ENCODE results near the gene UCK1. TPM values are rescaled to one million over a fixed set of nuclear protein-coding genes. Genes with fewer than 3 reads are reported as not detected.

The UCK1 gene
- polyA plus RNA-seq, 2 donors: 17.3 to 19.4 TPM

DNA sequence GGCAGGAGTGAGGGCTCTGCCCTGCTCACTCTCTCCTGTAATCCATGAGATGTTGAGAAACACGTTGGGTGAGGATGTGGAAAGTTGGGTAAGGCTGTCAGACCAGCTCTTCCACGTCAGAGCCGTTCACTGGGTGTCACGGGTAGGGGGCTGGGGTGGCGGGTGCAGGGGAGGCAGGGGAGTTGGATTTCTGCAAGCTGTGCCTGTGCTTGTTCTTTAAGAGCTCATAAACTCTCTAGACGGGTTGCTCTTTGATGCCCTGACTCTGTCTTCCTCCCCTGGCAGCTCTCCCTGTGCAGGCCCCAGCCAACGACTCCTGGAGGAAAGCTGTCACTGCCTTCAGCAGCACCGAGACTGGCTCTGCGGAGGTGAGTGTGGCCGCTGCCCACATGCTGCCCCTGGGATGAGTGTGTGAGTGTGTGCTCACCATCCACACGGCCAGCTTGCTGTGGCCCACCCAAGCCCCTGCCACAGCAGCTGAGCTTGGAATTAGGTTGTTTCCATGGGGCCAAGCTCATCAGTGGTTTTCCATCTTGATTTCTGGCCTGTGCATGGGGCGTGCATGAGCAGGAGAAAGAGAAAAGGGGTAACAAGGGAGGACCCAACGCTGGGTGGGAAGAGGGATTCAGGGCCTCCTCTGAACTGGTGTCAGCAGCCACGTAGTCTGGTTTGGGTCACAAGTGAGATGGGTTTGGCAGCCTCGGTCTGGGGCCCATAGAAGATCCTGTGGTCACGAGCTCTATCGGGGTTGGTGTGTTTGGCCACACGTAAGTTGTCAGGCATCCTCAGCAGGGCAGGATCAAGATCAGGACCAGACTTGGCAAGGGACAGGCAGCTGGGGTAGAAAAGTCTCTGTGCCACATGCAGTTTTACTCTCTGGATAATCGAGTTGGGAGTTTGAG lies 49.4 kb downstream of the UCK1 start:
- H3K36me3 ChIP-seq (ENCODE audit: control insufficient read depth in 2 of 2, insufficient read depth in 2 of 2, low read length in 1 of 2): peaks cover 33 to 77% of the 10 kb centered on the region in 2 donors

DNA sequence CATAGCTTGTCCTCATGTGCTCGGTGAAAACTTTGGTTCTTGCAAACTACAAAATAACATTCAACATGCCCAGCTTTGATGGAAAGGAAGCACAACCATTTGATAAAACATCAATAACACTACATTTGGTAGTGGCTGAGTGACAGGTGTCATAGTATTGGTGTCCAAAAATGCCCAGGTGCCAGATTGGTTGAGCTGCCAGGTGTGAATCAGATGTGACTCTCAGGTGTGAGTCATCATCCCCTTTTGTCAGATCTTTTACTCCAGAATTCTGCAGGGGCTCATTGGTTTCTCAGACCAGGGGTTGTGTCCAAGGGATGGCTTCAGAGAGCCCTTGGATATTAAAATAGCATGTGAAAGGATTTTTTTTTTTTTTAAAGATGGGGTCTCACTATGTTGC lies 50.8 kb downstream of the UCK1 start:
- Histone ChIP-seq H3K4me3 (ENCODE audit: low read depth in 1 of 2, low read length in 2 of 2) (no peak overlapping the region), H3K27ac (ENCODE audit: low read depth in 2 of 2, low read length in 1 of 2) (no peak overlapping the region), H3K9me3 (ENCODE audit: control insufficient read depth in 2 of 2, insufficient read depth in 1 of 2, low read depth in 1 of 2, low read length in 1 of 2) (no peaks in the 10 kb centered on the region), H3K27me3 (ENCODE audit: control insufficient read depth in 1 of 2, insufficient read depth in 2 of 2, low read length in 2 of 2) (no peaks in the 10 kb centered on the region), H3K4me1 (ENCODE audit: control insufficient read depth in 2 of 2, insufficient read depth in 2 of 2, low read length in 1 of 2) (peaks cover 2 to 6% of the 10 kb centered on the region in 2 donors), H3K36me3 (ENCODE audit: control insufficient read depth in 2 of 2, insufficient read depth in 2 of 2, low read length in 1 of 2) (peaks cover 38 to 82% of the 10 kb centered on the region in 2 donors)
- 81 to 89% methylated on average over 1 of the region's 1 CpG for WGBS, 2 donors

More for the DNA sequence above, 49.4 kb downstream of the UCK1 start:
- no peaks in the 10 kb centered on the region for H3K27me3 ChIP-seq (ENCODE audit: control insufficient read depth in 1 of 2, insufficient read depth in 2 of 2, low read length in 2 of 2)
- no peak overlapping the region for H3K4me3 ChIP-seq (ENCODE audit: low read depth in 1 of 2, low read length in 2 of 2)
- no peaks in the 10 kb centered on the region for H3K9me3 ChIP-seq (ENCODE audit: control insufficient read depth in 2 of 2, insufficient read depth in 1 of 2, low read depth in 1 of 2, low read length in 1 of 2)
- peak overlapping the region; percentile 23 to 26 for H3K27ac ChIP-seq (ENCODE audit: low read depth in 2 of 2, low read length in 1 of 2)
- H3K4me1 ChIP-seq (ENCODE audit: control insufficient read depth in 2 of 2, insufficient read depth in 2 of 2, low read length in 1 of 2): peaks cover 2 to 10% of the 10 kb centered on the region in 2 donors
- WGBS, 2 donors: 63 to 77% methylated on average over 19 of the region's 19 CpGs

DNA sequence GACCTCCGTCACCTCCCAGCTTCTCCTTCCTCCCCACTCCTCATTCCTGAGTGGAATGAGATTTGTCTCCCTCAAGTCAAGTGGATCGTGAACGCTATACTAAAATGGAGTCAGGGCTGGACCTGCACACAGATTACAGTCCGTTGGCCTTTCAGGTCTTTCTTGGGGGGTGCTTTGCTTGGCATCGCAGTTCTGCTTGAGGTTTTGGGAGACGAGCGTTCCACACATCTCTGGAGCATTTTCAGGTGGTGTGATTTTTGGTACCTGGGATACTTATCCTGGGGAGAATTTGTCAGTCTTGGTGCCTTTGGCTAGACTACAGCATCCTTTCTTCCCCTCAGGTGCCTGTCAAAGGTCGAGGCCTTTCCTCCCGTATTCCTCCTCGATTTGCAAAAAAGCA lies 52.2 kb downstream of the UCK1 start:
- H3K36me3 ChIP-seq (ENCODE audit: control insufficient read depth in 2 of 2, insufficient read depth in 2 of 2, low read length in 1 of 2): peaks cover 35 to 80% of the 10 kb centered on the region in 2 donors

DNA sequence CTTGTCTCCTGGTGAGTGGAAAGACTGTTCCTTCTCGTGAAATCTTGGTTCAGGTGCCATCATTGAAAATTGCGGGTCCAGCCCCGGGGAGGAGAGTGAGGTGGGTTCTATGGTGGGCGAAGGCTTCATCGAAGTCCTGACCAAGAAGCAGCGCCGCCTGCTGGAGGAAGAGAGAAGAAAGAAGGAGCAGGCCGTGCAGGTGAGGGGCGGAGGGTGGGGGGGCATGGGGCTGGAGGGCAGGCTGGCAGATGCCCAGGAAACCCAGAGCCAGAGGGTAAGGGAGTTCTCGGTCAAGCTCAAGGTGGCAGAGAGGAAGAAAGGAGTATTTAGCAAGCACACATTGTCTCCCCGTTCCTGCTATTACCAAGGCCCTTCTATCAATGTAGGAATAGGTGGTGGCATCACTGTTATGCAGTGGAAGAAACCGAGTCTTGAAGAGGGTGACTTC lies 52.6 kb downstream of the UCK1 start:
- H3K36me3 ChIP-seq (ENCODE audit: control insufficient read depth in 2 of 2, insufficient read depth in 2 of 2, low read length in 1 of 2): peaks cover 38 to 81% of the 10 kb centered on the region in 2 donors
- 51% methylated on average over 12 of the region's 12 CpGs for WGBS, 2 donors

More for the DNA sequence above, 52.2 kb downstream of the UCK1 start:
- H3K9me3 ChIP-seq (ENCODE audit: control insufficient read depth in 2 of 2, insufficient read depth in 1 of 2, low read depth in 1 of 2, low read length in 1 of 2): no peaks in the 10 kb centered on the region
- no peak overlapping the region for H3K4me3 ChIP-seq (ENCODE audit: low read depth in 1 of 2, low read length in 2 of 2)
- no peak overlapping the region for H3K27ac ChIP-seq (ENCODE audit: low read depth in 2 of 2, low read length in 1 of 2)
- WGBS, 2 donors: 87 to 91% methylated on average over 10 of the region's 10 CpGs
- H3K4me1 ChIP-seq (ENCODE audit: control insufficient read depth in 2 of 2, insufficient read depth in 2 of 2, low read length in 1 of 2): peaks cover 2 to 6% of the 10 kb centered on the region in 2 donors
- H3K27me3 ChIP-seq (ENCODE audit: control insufficient read depth in 1 of 2, insufficient read depth in 2 of 2, low read length in 2 of 2): no peaks in the 10 kb centered on the region

DNA sequence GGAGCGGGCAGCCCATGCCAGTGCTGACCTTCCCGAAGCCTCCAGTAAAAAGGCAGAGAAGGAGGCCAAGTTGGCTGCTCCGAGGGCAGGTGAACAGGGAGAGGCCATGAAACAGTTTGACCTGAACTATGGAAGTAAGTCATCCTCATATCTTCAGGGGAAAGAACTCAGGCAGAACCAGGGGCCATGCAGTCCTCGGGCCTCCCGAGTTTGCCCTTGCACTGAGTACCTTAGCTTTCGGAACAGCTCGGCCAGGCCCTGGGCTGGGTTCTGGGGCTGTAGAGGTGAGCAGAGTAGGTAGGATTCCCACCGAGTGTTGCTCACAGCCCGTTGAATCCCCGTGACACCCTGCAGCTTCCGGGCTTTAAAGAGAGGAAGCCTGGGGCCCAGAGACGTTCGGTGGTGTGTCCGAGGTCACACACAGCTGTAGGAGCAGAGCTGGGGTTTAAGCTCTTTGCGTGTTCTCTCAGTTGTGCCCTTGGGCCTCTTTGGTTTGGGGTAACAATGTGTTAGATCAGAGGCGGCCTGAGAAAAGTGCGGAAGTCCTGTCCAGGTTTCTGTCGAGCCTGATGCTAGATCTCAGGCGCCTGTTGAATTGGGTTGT lies 53.1 kb downstream of the UCK1 start:
- Histone ChIP-seq H3K4me1 (ENCODE audit: control insufficient read depth in 2 of 2, insufficient read depth in 2 of 2, low read length in 1 of 2) (peaks cover 2 to 5% of the 10 kb centered on the region in 2 donors), H3K4me3 (ENCODE audit: low read depth in 1 of 2, low read length in 2 of 2) (no peak overlapping the region), H3K36me3 (ENCODE audit: control insufficient read depth in 2 of 2, insufficient read depth in 2 of 2, low read length in 1 of 2) (peaks cover 38 to 77% of the 10 kb centered on the region in 2 donors), H3K27me3 (ENCODE audit: control insufficient read depth in 1 of 2, insufficient read depth in 2 of 2, low read length in 2 of 2) (no peaks in the 10 kb centered on the region), H3K9me3 (ENCODE audit: control insufficient read depth in 2 of 2, insufficient read depth in 1 of 2, low read depth in 1 of 2, low read length in 1 of 2) (no peaks in the 10 kb centered on the region), H3K27ac (ENCODE audit: low read depth in 2 of 2, low read length in 1 of 2) (no peak overlapping the region)
- WGBS, 2 donors: 82 to 89% methylated on average over 19 of the region's 19 CpGs

More for the DNA sequence above, 52.6 kb downstream of the UCK1 start:
- no peaks in the 10 kb centered on the region for H3K9me3 ChIP-seq (ENCODE audit: control insufficient read depth in 2 of 2, insufficient read depth in 1 of 2, low read depth in 1 of 2, low read length in 1 of 2)
- H3K27ac ChIP-seq (ENCODE audit: low read depth in 2 of 2, low read length in 1 of 2): no peak overlapping the region
- H3K4me1 ChIP-seq (ENCODE audit: control insufficient read depth in 2 of 2, insufficient read depth in 2 of 2, low read length in 1 of 2): peaks cover 2 to 6% of the 10 kb centered on the region in 2 donors
- H3K27me3 ChIP-seq (ENCODE audit: control insufficient read depth in 1 of 2, insufficient read depth in 2 of 2, low read length in 2 of 2): no peaks in the 10 kb centered on the region
- no peak overlapping the region for H3K4me3 ChIP-seq (ENCODE audit: low read depth in 1 of 2, low read length in 2 of 2)

DNA sequence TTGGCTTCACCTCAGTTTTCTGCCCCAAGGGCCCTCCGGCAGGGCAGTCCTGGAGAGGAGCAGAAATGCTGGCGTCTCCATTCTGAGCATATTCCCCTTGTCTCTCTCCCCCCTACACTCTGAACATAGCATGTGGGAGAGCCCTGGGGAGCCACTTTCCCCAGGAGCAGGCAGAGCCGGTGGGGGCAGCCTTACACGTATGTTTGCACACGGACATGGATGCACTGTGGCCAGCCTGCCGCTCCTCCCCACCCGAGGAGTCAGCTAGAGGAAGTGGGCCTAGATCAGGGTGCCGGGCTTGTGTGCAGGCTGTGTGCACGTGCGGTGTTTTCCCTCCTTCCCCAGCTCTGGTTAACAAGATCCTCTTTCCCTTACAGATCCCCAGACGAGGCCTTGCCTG lies 53.7 kb downstream of the UCK1 start:
- H3K27me3 ChIP-seq (ENCODE audit: control insufficient read depth in 1 of 2, insufficient read depth in 2 of 2, low read length in 2 of 2): no peaks in the 10 kb centered on the region
- H3K4me3 ChIP-seq (ENCODE audit: low read depth in 1 of 2, low read length in 2 of 2): no peak overlapping the region
- H3K4me1 ChIP-seq (ENCODE audit: control insufficient read depth in 2 of 2, insufficient read depth in 2 of 2, low read length in 1 of 2): peaks cover 2 to 4% of the 10 kb centered on the region in 2 donors
- 82 to 84% methylated on average over 11 of the region's 11 CpGs for WGBS, 2 donors
- H3K27ac ChIP-seq (ENCODE audit: low read depth in 2 of 2, low read length in 1 of 2): no peak overlapping the region
- H3K9me3 ChIP-seq (ENCODE audit: control insufficient read depth in 2 of 2, insufficient read depth in 1 of 2, low read depth in 1 of 2, low read length in 1 of 2): no peaks in the 10 kb centered on the region
- H3K36me3 ChIP-seq (ENCODE audit: control insufficient read depth in 2 of 2, insufficient read depth in 2 of 2, low read length in 1 of 2): peaks cover 38 to 72% of the 10 kb centered on the region in 2 donors

DNA sequence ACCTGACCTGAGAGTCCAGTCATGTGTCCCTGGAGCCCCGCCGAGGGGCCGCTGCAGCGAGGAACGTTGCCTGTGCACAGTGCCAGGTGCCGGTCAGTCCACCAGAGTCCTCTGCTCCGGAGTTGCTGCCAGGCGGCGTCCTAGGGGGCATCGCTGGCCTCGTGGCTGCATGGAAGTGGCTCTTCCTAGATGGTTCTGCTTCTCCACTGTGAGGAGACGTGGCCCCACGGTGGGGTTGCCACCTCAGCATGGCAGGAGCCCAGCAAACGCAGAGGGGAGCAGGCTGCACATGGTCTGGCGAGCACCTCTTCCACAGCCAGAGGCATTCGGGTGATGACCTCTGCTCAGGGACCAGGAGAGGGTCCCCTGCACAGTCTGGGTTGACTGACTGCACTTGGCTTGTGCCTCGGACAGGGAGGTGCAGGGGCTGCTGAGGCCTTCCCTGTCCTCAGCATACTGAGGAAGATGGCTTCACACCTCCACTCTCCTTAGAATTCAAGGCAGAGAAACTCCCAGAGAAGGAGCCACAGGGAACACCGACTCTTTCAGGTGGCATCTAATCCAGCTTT lies 54.2 kb downstream of the UCK1 start:
- H3K36me3 ChIP-seq (ENCODE audit: control insufficient read depth in 2 of 2, insufficient read depth in 2 of 2, low read length in 1 of 2): peaks cover 37 to 68% of the 10 kb centered on the region in 2 donors
- no peaks in the 10 kb centered on the region for H3K9me3 ChIP-seq (ENCODE audit: control insufficient read depth in 2 of 2, insufficient read depth in 1 of 2, low read depth in 1 of 2, low read length in 1 of 2)
- WGBS, 2 donors: 88 to 94% methylated on average over 18 of the region's 18 CpGs
- peaks cover 0 to 4% of the 10 kb centered on the region in 2 donors for H3K4me1 ChIP-seq (ENCODE audit: control insufficient read depth in 2 of 2, insufficient read depth in 2 of 2, low read length in 1 of 2)
- H3K4me3 ChIP-seq (ENCODE audit: low read depth in 1 of 2, low read length in 2 of 2): no peak overlapping the region
- no peaks in the 10 kb centered on the region for H3K27me3 ChIP-seq (ENCODE audit: control insufficient read depth in 1 of 2, insufficient read depth in 2 of 2, low read length in 2 of 2)
- no peak overlapping the region for H3K27ac ChIP-seq (ENCODE audit: low read depth in 2 of 2, low read length in 1 of 2)

DNA sequence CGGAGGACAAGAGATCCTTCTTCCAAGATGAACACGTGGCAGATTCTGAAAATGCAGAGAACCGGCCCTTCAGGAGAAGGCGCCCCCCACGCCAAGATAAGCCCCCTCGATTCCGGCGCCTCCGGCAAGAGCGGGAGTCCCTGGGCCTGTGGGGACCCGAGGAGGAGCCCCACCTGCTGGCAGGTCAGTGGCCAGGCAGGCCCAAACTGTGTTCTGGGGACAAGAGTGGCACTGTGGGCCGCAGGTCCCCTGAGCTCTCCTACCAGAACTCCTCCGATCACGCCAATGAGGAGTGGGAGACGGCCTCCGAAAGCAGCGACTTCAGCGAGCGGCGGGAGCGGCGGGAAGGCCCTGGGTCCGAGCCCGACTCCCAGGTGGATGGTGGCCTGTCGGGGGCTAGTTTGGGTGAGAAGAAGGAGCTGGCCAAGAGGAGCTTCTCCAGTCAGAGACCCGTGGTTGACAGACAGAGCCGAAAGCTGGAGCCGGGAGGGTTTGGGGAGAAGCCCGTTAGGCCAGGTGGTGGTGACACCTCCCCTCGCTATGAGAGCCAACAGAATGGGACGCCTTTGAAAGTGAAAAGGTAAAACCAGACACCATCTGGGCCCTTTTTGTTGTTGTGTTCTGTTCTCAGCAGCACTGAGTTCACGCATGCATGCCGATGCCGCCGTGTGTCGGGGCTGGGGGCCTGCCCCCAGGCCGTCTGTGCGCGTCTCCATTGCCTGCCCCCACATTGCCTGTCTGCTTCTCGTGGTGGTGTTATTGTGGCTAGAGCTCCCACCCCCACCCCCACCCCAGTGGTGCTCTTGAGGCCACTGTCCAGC lies 54.9 kb downstream of the UCK1 start:
- peaks cover 33 to 64% of the 10 kb centered on the region in 2 donors for H3K36me3 ChIP-seq (ENCODE audit: control insufficient read depth in 2 of 2, insufficient read depth in 2 of 2, low read length in 1 of 2)

More for the DNA sequence above, 54.9 kb downstream of the UCK1 start:
- no peaks in the 10 kb centered on the region for H3K4me1 ChIP-seq (ENCODE audit: control insufficient read depth in 2 of 2, insufficient read depth in 2 of 2, low read length in 1 of 2)
- no peak overlapping the region for H3K27ac ChIP-seq (ENCODE audit: low read depth in 2 of 2, low read length in 1 of 2)
- no peaks in the 10 kb centered on the region for H3K27me3 ChIP-seq (ENCODE audit: control insufficient read depth in 1 of 2, insufficient read depth in 2 of 2, low read length in 2 of 2)
- H3K4me3 ChIP-seq (ENCODE audit: low read depth in 1 of 2, low read length in 2 of 2): no peak overlapping the region
- no peaks in the 10 kb centered on the region for H3K9me3 ChIP-seq (ENCODE audit: control insufficient read depth in 2 of 2, insufficient read depth in 1 of 2, low read depth in 1 of 2, low read length in 1 of 2)
- 89 to 90% methylated on average over 40 of the region's 40 CpGs for WGBS, 2 donors

Data from esophagus (tissue), 2 donors.